Medulla oblongata (tissue), 1 donor: Measurements from ENCODE around the gene TMEM108.
A peak's percentile ranks its signal among the peaks of the same experiment; 100 is the strongest.

Source experiments
- DNase-seq: peaks from one replicate; pipeline ENCODE4 v3.0.0-alpha.2; 2015; ENCODE audit errors: extremely low spot score

Gene TMEM108

GRCh38 chr3:133054586-133054985, 16.4 kb downstream of the TMEM108 start:
- peak; percentile 11 for DNase-seq

GRCh38 chr3:133055339-133055738, 17.1 kb downstream of the TMEM108 start:
- DNase-seq: no peak

GRCh38 chr3:133058243-133058642, 20.1 kb downstream of the TMEM108 start:
- DNase-seq: no peak

GRCh38 chr3:133058831-133059230, 20.6 kb downstream of the TMEM108 start:
- no peak for DNase-seq

GRCh38 chr3:133065193-133065961, 27.2 kb downstream of the TMEM108 start:
- DNase-seq: no peak

GRCh38 chr3:133066026-133066425, 27.8 kb downstream of the TMEM108 start:
- no peak for DNase-seq

GRCh38 chr3:133069556-133070286, 31.5 kb downstream of the TMEM108 start:
- DNase-seq: no peak

GRCh38 chr3:133074977-133075376, 36.8 kb downstream of the TMEM108 start:
- no peak for DNase-seq

GRCh38 chr3:133077688-133078087, 39.5 kb downstream of the TMEM108 start:
- DNase-seq: no peak

- DNase-seq: no peak
These were observed 41.4 kb downstream of the TMEM108 start for GRCh38 chr3:133079621-133080020.

GRCh38 chr3:133081016-133081415, 42.8 kb downstream of the TMEM108 start:
- no peak for DNase-seq

- DNase-seq: no peak
These were observed 45.2 kb downstream of the TMEM108 start for GRCh38 chr3:133083395-133083794.

- DNase-seq: no peak
These were observed 51.8 kb downstream of the TMEM108 start for GRCh38 chr3:133089906-133090485.

- DNase-seq: no peak
These were observed 54.5 kb downstream of the TMEM108 start for GRCh38 chr3:133092681-133093080.

GRCh38 chr3:133093366-133093765, 55.2 kb downstream of the TMEM108 start:
- no peak for DNase-seq

- DNase-seq: no peak
These were observed 58.9 kb downstream of the TMEM108 start for GRCh38 chr3:133096900-133097613.

GRCh38 chr3:133103706-133104105, 65.5 kb downstream of the TMEM108 start:
- no peak for DNase-seq

- DNase-seq: no peak
These were observed 68.0 kb downstream of the TMEM108 start for GRCh38 chr3:133106169-133106568.

- DNase-seq: no peak
These were observed 74.5 kb downstream of the TMEM108 start for GRCh38 chr3:133112666-133113065.

GRCh38 chr3:133113526-133113925, 75.3 kb downstream of the TMEM108 start:
- DNase-seq: no peak

GRCh38 chr3:133113927-133114597, 75.9 kb downstream of the TMEM108 start:
- DNase-seq: peak; percentile 25

GRCh38 chr3:133115176-133115575, 77.0 kb downstream of the TMEM108 start:
- DNase-seq: no peak
